DND-41 (cell line): ENCODE data around the gene PTK6.

Experiments used
- ATAC-seq: fragments of 200-7000 bp; cut with Tn5 transposase; 3 replicates; pipeline ENCODE4 v1.9.1; 2021; ENCODE audit warnings: low read depth; ENCODE audit not compliant: insufficient read depth
- DNase-seq: peaks from one replicate; pipeline ENCODE4 v3.0.0-alpha.2; 2020
- H2AFZ ChIP-seq: 2 replicates; pipeline ENCODE4 v1.6.0; 2012; ENCODE audit warnings: low read depth, low read length
- H3K27ac ChIP-seq: 2 replicates; pipeline ENCODE4 v1.5.1; 2012; ENCODE audit warnings: low read length, inconsistent platforms
- H3K27me3 ChIP-seq: fragments of 200-600 bp; sonication (generic); 2 replicates; pipeline ENCODE4 v1.6.0; 2012; ENCODE audit warnings: low read length, mild to moderate bottlenecking, inconsistent platforms; ENCODE audit not compliant: insufficient read depth, poor library complexity
- H3K36me3 ChIP-seq: 2 replicates; pipeline ENCODE4 v1.5.1; 2012; ENCODE audit warnings: low read length, inconsistent platforms; ENCODE audit not compliant: insufficient read depth
- H3K4me1 ChIP-seq: 2 replicates; pipeline ENCODE4 v1.5.1; 2012; ENCODE audit warnings: mild to moderate bottlenecking, low read length; ENCODE audit not compliant: insufficient read depth
- H3K4me2 ChIP-seq: 2 replicates; pipeline ENCODE4 v1.6.0; 2012; ENCODE audit warnings: mild to moderate bottlenecking, moderate library complexity, low read length, inconsistent platforms; ENCODE audit not compliant: insufficient read depth
- H3K4me3 ChIP-seq, 2 experiments: fragments of 200-600 bp in 1 of 2; shearing (Covaris generic) in 1 of 2; 2 replicates each; pipeline ENCODE4 v1.5.1; 2012 to 2016; ENCODE audit warnings: inconsistent platforms in 2 of 2, low read length in 2 of 2, mild to moderate bottlenecking in 2 of 2, low read depth in 1 of 2, moderate library complexity in 1 of 2
- H3K79me2 ChIP-seq: 2 replicates; pipeline ENCODE4 v1.6.0; 2012; ENCODE audit warnings: low read length, inconsistent platforms; ENCODE audit not compliant: insufficient read depth
- H3K9ac ChIP-seq: 2 replicates; pipeline ENCODE4 v1.6.0; 2012; ENCODE audit warnings: low read depth, mild to moderate bottlenecking, inconsistent platforms, low read length, moderate library complexity
- H3K9me3 ChIP-seq: 2 replicates; pipeline ENCODE4 v1.5.1; 2012; ENCODE audit warnings: low read length, moderate library complexity, mild to moderate bottlenecking, inconsistent platforms; ENCODE audit not compliant: insufficient read depth, severe bottlenecking
- H4K20me1 ChIP-seq: 2 replicates; pipeline ENCODE4 v1.6.0; 2012; ENCODE audit warnings: low read length; ENCODE audit not compliant: insufficient read depth
- CTCF ChIP-seq: IDR thresholded peaks from 2 replicates; pipeline ENCODE4 v1.5.1; 2012; ENCODE audit warnings: borderline replicate concordance, low read length, moderate library complexity, mild to moderate bottlenecking; ENCODE audit not compliant: poor library complexity, severe bottlenecking; ENCODE audit errors: extremely low read depth
- EZH2 ChIP-seq: IDR thresholded peaks from 3 replicates; pipeline ENCODE4 v1.6.1; 2012; ENCODE audit warnings: borderline replicate concordance, low read depth, mild to moderate bottlenecking, moderate library complexity, low read length, inconsistent platforms; ENCODE audit not compliant: severe bottlenecking

The PTK6 gene

DNA sequence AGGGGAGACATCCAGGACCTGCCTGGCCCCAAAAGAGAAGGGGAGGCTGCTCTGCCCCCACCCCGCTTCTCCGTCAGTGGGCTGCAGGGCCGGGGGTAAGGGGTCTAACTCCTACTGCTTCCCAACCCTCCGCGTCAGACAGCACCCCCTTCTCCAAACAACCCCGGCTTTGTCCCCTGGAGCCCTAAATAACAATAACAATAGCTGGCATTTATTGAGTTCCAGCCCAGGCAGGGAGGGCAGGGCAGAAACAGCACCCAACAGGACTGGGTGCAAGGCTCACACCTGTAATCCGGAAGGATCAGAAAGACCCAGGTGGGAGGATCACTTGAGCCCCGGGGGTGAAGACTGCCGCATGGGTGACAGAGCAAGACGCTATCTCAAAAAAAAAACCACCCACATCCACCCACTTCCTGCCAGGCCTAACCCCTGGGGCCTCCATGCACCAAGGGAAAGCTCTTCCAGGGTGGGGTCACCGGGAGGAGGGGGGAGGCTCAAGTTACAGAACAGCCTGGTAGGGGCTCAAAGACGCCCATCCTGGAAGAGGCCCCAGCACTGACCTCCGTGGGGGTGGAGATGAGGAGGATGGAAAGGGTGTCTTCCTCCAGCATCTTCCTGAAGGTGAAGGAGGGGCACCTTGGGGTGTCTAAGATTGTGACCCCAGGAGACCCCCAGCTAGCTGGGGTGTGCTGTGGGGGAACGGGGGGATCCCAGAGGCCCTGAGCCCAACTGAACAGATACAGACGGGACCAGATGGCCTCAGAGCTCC, 15.5 kb upstream of the PTK6 start:
- TF ChIP-seq EZH2: no peak
- no peak for TF ChIP-seq CTCF
- Histone ChIP-seq H3K36me3 (no peaks in the 10 kb centered on the region), H3K79me2 (no peaks in the 10 kb centered on the region), H3K9me3 (no peaks in the 10 kb centered on the region), H2AFZ (no peak overlapping the region; the same call in 1 of the 2 replicates), H3K27ac (peak overlapping the region; percentile 57), H3K27me3 (peaks cover 4% of the 10 kb centered on the region), H3K9ac (no peak overlapping the region), H3K4me3 (peak overlapping the region in 1 of 2 experiments; percentile 16; a peak in 1 of 4 replicates), H3K4me1 (peaks cover 32% of the 10 kb centered on the region), H4K20me1 (peaks cover 9% of the 10 kb centered on the region), H3K4me2 (peak overlapping the region; percentile 84)
- peak; percentile 78 for ATAC-seq
- peak; percentile 90 for DNase-seq

GRCh38 chr20:63551068-63551467, 13.9 kb upstream of the PTK6 start:
- Histone ChIP-seq H3K79me2 (no peaks in the 10 kb centered on the region), H3K27ac (no peak overlapping the region), H3K4me2 (no peak overlapping the region), H2AFZ (no peak overlapping the region), H4K20me1 (peaks cover 9% of the 10 kb centered on the region; the same call in 1 of the 2 replicates), H3K4me3 (no peak overlapping the region), H3K36me3 (no peaks in the 10 kb centered on the region), H3K9ac (no peak overlapping the region), H3K27me3 (peaks cover 4% of the 10 kb centered on the region), H3K9me3 (no peaks in the 10 kb centered on the region), H3K4me1 (peaks cover 32% of the 10 kb centered on the region)
- TF ChIP-seq EZH2 (no peak), CTCF (no peak)
- DNase-seq (no peak), ATAC-seq (no peak)

- Histone ChIP-seq H3K4me1 (peaks cover 30% of the 10 kb centered on the region), H3K79me2 (no peaks in the 10 kb centered on the region), H3K9ac (no peak overlapping the region), H3K27me3 (peaks cover 4% of the 10 kb centered on the region), H3K4me2 (no peak overlapping the region), H3K27ac (no peak overlapping the region), H3K9me3 (no peaks in the 10 kb centered on the region), H3K4me3 (no peak overlapping the region), H3K36me3 (no peaks in the 10 kb centered on the region), H4K20me1 (peaks cover 8% of the 10 kb centered on the region; the same call in 1 of the 2 replicates), H2AFZ (no peak overlapping the region)
- ATAC-seq (no peak), DNase-seq (no peak)
- no peak for TF ChIP-seq EZH2
- no peak for TF ChIP-seq CTCF
Observed at GRCh38 chr20:63549679-63550282, 12.6 kb upstream of the PTK6 start.
